SKM-1 (cell line): ENCODE measurements around the gene FIG4.

Experiments used
- DNase-seq: peaks from one replicate; lab custom pipeline; 2025; ENCODE audit not compliant: unreplicated experiment; lab: John Stamatoyannopoulos, UW

The FIG4 gene

DNA sequence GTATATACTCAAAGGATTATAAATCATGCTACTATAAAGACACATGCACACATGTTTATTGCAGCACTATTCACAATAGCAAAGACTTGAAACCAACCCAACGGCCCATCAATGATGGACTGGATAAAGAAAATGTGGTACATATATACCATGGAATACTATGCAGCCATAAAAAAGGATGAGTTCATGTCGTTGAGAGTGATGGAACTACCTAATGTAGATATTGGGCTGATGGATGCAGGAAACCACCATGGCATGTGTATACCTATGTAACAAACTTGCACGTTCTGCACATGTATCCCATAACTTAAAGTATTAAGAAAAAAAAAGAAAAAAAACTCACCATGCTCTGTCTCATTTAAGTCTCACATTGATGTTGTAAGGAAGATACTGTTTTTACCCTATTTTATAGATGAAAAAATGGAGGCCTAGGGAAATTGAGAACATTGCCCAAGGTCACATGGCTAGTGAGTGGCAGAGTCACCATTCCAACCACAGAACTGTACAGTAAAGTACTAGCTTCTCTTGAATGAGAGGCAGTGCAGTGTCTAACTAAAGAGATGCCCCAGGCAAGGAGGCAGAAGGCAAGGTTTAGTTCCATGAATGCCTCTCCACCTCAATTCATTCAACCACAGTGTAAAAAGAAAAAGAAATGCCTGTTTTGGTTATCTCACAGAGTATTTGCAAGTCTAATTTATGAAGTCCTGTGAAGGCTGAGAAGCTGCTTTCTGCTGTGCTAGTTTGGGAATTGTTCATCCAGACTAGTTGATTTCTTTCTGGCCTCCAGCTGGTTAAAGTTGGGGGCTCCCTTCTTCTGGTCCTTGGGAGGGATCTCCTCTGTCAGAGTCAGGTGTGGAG lies 68.2 kb downstream of the FIG4 start:
- DNase-seq: no peak

DNA sequence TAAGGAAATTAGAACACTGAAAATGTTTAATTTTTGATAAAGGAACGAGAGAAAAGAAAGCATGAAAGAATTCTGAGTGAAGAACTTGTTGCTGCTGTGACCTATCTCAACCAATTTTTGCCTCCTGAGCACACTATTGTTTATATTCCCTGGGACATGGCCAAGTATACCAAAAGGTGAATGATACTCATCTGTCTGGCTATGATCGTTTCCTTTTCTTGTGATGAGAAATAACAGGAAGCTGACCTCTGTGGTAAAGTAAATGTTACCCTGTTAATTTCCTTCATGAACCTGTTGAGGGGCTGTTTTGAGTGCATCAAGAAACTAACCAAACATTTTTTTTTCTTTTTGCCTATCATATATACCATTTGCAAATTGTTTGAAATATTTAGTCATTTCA lies 69.1 kb downstream of the FIG4 start:
- no peak for DNase-seq

- no peak for DNase-seq
Observed at GRCh38 chr6:109762166-109762565, 71.1 kb downstream of the FIG4 start.

DNA sequence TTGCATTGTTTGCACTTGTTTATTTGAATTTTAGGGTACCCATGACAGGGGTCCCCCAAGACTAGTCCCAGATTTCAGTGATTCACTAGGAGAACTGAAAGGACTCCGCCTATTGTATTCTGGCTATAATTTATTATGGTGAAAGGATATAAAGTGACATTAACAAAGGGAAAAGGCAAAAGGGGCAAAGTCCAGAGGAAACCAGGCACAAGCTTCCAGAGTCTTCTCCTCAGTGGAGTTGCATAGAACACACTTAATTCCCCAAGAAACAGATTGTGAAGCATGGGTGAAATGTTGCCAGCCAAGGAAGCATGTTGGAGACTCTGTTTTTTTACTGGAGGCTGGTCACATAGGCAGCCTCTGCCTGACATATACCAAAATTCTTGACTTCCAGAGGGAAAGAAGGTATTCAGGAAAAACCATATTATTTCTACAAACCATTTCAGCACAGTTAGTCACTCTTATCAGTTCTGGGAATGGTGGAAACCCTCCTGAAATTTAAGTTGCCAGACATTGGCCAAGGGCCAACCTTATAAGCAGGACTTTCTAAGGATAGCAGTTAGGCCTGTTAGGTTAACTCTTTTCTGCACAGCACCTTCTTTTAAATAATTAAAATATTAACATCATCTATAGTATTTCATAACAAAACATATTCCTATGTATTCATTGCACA lies 71.8 kb downstream of the FIG4 start:
- DNase-seq: no peak

- no peak for DNase-seq
Observed at GRCh38 chr6:109766167-109766566, 75.1 kb downstream of the FIG4 start.

GRCh38 chr6:109767961-109768360 lies 76.9 kb downstream of the FIG4 start:
- DNase-seq: no peak

- DNase-seq: no peak
Observed at GRCh38 chr6:109768485-109768884, 77.4 kb downstream of the FIG4 start.

- DNase-seq: no peak
Observed at GRCh38 chr6:109769213-109769612, 78.1 kb downstream of the FIG4 start.

DNA sequence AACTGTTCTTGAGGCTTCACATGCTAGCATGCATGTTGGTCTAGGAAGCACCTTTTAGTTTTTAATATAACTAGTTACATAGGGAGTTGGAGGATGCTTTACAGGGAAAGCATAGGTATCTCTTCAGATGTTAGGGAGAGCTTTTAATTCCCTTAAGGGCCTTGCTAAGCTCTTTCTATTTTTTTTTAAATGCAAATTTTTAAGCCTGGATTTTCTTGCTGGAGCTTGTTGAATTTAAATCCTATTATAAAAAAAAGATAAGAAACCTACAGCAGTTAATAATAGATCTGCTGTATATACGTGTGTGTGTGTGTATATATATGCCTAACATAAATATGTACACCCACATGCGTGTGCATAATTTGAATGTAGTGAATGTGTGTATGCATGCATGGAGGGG lies 79.0 kb downstream of the FIG4 start:
- no peak for DNase-seq

GRCh38 chr6:109770779-109771178 lies 79.7 kb downstream of the FIG4 start:
- DNase-seq: no peak

- peak; percentile 60 for DNase-seq
Observed at GRCh38 chr6:109771939-109772755, 81.1 kb downstream of the FIG4 start.

DNA sequence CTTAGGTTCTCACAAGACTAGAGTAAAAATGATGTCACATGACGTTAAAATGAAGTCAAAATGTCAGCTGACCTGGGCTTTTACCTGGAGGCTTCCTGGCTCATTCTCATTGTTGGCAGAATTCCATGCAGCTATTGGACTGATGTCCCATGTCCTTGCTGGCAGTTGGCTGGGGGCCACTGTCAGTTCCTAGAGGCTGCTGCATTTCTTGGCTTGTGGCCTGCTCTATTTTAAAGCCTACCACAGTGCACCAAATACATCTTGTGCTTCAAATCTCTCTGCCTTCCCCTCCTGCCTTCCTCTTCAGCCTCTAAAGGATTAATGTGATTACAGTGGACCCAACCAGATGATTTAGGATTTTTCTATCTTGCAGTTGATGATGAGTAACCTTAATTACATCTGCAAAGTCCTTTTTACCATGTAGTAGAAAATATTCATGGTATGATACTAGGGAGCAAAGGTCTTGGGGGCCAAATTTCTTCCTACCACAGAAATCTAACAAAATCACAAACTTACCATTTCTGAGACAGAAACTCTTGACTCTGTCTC lies 81.9 kb downstream of the FIG4 start:
- DNase-seq: no peak

DNA sequence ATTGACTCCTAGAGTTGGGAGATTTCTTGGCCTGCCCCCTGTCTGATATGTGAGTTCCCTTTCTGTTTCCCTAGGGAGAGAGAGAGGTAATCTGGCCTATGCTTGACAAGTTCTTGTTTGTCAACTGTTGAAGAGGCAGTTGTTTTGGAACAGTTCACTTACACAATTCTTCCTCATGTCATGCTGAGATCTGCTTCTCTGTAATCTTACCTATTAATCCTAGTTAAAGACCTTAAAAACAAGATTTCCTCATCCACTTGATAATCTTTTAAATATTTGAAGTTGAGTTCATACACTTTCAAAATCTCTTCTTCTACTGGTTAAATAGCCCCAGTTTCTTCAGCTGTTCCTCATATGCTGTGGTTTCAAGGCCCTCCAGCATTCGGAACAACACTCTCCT lies 89.9 kb downstream of the FIG4 start:
- no peak for DNase-seq

DNA sequence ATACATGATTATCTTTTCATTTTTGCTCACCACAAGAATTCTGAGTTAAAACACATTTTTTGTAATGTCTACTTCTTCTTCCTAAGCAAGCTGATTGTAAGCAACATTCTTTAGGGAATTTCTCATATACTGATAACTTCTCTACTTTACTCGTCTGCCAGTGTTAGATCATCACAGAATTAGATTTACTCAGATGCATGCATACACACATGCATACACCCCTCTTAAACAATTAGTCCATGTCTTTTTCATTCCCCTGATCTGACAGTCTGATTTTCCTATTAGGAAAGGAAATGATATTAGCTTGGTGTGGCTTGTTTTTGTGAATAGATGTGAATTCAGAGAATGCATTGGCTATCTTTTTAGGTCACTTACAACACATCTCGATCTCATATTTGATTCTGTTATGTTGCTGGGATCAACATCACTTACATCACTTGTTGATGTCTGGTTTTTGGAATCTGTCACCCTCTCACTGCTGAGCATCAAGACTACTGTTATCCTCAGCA lies 91.4 kb downstream of the FIG4 start:
- DNase-seq: no peak

DNA sequence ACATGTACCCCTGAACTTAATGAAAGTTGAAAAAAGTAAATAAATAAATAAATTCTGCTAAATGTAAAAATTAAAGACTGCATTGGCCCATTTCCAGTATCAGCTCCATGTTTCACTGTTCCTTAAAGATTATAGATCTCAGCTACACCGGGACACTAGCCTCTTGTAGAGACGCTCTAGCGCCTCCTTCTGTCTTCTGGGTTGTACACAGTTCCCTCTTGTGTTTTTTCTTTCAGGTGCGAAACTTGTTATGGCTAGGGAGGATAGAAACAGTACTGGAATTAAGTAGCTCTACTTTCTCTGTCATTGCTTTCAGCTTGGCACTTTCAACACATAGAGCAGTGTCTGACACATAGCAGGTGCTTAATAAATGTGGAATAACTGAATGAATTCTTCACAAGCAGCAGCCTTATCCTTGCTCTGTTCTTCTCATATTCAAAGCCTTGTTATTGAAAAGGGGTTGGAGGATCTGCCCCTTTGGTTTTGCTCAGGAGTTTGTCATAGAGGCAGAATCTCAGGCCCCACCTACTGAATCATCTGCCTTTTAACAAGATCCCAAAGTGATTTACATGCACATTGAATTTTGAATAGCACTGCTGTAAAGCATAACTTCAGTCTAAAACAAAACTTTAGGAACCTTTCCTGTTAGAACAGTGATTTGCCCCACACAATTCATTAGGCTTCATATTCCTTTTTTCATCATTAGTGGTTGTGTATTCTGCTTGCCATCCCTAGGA lies 92.3 kb downstream of the FIG4 start:
- DNase-seq: no peak

DNA sequence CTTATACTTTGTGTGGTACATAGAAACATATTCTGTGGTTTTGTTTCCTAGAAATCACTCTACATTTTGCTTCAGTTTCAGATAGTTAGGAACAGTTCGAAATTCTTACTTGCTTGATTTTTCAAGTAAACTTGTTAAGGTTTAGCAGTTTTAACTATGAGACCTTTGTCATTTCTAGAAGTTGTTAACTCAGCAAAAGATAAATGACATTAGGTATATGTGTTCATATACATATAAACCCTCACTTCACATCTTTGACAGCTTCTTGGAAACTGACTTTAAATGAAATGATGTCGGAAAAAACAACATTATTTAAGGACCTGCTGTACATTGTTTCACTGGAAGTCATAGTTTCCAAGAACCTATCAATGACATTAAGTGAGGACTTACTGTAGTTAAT lies 96.2 kb downstream of the FIG4 start:
- no peak for DNase-seq

DNA sequence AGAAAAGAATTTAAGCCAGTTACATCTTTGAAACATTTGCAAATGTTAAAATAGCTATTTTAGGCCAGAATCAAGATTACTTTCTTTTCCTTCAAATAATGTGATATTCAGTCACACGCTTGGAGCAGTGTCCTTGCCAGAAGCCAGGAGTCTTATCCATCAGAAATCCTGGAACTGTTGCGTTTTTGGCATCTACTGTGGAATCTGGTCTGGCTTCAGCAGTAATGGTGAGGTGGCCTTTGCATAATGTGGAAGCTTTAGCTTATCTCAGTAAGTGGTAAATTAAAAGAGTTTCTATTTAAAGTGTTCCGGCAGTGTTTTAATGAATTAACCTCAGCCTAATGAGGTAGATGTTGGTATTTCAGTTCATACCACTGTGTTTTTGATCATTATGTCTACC lies 97.6 kb downstream of the FIG4 start:
- no peak for DNase-seq

DNA sequence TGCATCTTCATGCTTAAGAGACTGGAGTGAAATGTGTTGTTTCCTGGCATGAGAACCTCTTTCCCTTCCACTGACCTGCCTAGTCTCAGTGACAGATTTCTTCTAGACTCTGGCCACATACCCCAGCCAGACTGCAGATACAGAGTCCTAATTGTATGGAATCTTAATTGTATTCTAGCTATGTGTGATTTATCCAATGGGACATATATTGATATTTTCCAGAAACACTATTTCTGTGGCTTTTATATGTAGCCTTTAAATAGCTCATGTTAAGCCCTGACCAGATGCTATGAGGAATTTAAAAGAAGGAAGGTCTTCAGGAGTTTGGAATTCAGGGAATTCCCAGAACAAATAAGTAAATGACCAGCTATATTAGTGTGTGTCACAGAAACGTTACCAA lies 99.0 kb downstream of the FIG4 start:
- no peak for DNase-seq

- no peak for DNase-seq
Observed at GRCh38 chr6:109791301-109791700, 100.2 kb downstream of the FIG4 start.

- DNase-seq: no peak
Observed at GRCh38 chr6:109793021-109793420, 101.9 kb downstream of the FIG4 start.

- DNase-seq: no peak
Observed at GRCh38 chr6:109793792-109794191, 102.7 kb downstream of the FIG4 start.
